K562 (cell line): ENCODE measurements around the gene SMAD3. TPM values are rescaled to one million over a fixed set of nuclear protein-coding genes. Genes with fewer than 3 reads are reported as not detected.

Experiments used
- ATAC-seq: fragments of 200-7000 bp; cut with Tn5 transposase; 3 replicates; pipeline ENCODE4 v1.9.1; 2020; ENCODE audit warnings: moderate library complexity
- BruUV-seq: library from RNA; stranded (reverse); fragments of 400-500 nt; replicated peaks from 2 replicates; lab custom pipeline; 2021; lab: Mats Ljungman, UMichigan
- CTCF ChIA-PET: fragments of 300-600 bp; formaldehyde crosslinking; extraction: SDS; loops from one replicate; lab custom pipeline; 2021; ENCODE audit warnings: low intra/inter-chr PET ratio; lab: Yijun Ruan, JAX
- POLR2A ChIA-PET: fragments of 300-600, 350-650 bp; sonication (Branson Sonifier 250); formaldehyde crosslinking; extraction: SDS; loops from one replicate; lab custom pipeline; 2021; ENCODE audit warnings: antibody characterized with exemption, inconsistent platforms; lab: Yijun Ruan, JAX
- DNase-seq, 4 experiments: peaks; one replicate each; pipeline versions ENCODE4 v3.0.0 to v3.0.0-alpha.2; 2011 to 2018; ENCODE audit warnings: low spot score in 3 of 4, mixed read lengths in 3 of 4; ENCODE audit errors: extremely low read depth in 1 of 4
- FAIRE-seq: peaks from 2 replicates; lab custom pipeline; 2011; peaks lifted over from hg19 to GRCh38; lab: Jason Lieb, UNC
- H2AFZ ChIP-seq: 2 replicates; pipeline ENCODE4 v1.6.0; 2011; ENCODE audit warnings: low read depth, low read length, control low read depth, inconsistent platforms
- H3K27ac ChIP-seq: fragments of 200-600 bp; 3 replicates; pipeline ENCODE4 v1.8.0; 2011; ENCODE audit warnings: low read depth, mild to moderate bottlenecking, control low read depth, inconsistent platforms, low read length, moderate library complexity, mixed read lengths; ENCODE audit errors: extremely low read depth
- H3K27me3 ChIP-seq, 2 experiments: fragments of 300-600 bp in 1 of 2; 2 replicates in 1 of 2; 3 replicates in 1 of 2; pipeline versions ENCODE4 v1.6.0 to v1.8.0; 2011; ENCODE audit warnings: inconsistent platforms in 2 of 2, low read length in 2 of 2, mild to moderate bottlenecking in 1 of 2, mixed read lengths in 1 of 2, moderate library complexity in 1 of 2; ENCODE audit not compliant: control insufficient read depth in 2 of 2, insufficient read depth in 2 of 2
- H3K36me3 ChIP-seq: fragments of 300-600 bp; 3 replicates; pipeline ENCODE4 v1.8.0; 2011; ENCODE audit warnings: mild to moderate bottlenecking, low read length, inconsistent platforms; ENCODE audit not compliant: control insufficient read depth, insufficient read depth
- H3K4me1 ChIP-seq, 2 experiments: fragments of 200-600 bp in 1 of 2; replicated peaks in 1 of 2; 2 replicates in 1 of 2; 3 replicates in 1 of 2; pipeline versions ENCODE4 v1.5.1 to v1.8.0; 2011; ENCODE audit warnings: inconsistent platforms in 2 of 2, low read length in 2 of 2, mild to moderate bottlenecking in 1 of 2, mixed read lengths in 1 of 2, moderate library complexity in 1 of 2; ENCODE audit not compliant: control insufficient read depth in 2 of 2, insufficient read depth in 2 of 2
- H3K4me2 ChIP-seq: 2 replicates; pipeline ENCODE4 v1.6.1; 2011; ENCODE audit warnings: low read length, control low read depth, inconsistent platforms, mixed read lengths; ENCODE audit not compliant: insufficient read depth
- H3K4me3 ChIP-seq: fragments of 200-600 bp; sonication (generic), shearing (Covaris generic); 2 replicates; pipeline ENCODE4 v1.5.1; 2016; ENCODE audit warnings: control low read depth, inconsistent platforms
- H3K79me2 ChIP-seq: fragments of 200-600 bp; 3 replicates; pipeline ENCODE4 v1.8.0; 2011; ENCODE audit warnings: low read length, inconsistent platforms; ENCODE audit not compliant: control insufficient read depth, insufficient read depth
- H3K9ac ChIP-seq, 2 experiments: 2 replicates each; pipeline versions ENCODE4 v1.6.0 to v1.6.1; 2011; ENCODE audit warnings: low read depth in 2 of 2, low read length in 2 of 2, control low read depth in 1 of 2, inconsistent platforms in 1 of 2, mild to moderate bottlenecking in 1 of 2, mixed read lengths in 1 of 2; ENCODE audit not compliant: insufficient read depth in 1 of 2
- H3K9me1 ChIP-seq: one replicate; pipeline ENCODE4 v1.6.0; 2011; ENCODE audit warnings: inconsistent platforms, mild to moderate bottlenecking, low read length, moderate library complexity; ENCODE audit not compliant: control insufficient read depth, insufficient read depth
- H3K9me3 ChIP-seq: replicated peaks from 2 replicates; pipeline ENCODE4 v1.5.1; 2011; ENCODE audit warnings: low read depth, low read length, inconsistent platforms; ENCODE audit not compliant: control insufficient read depth, insufficient read depth
- H4K20me1 ChIP-seq: replicated peaks from 2 replicates; pipeline ENCODE4 v1.6.1; 2011; ENCODE audit warnings: low read length, inconsistent platforms, mixed read lengths; ENCODE audit not compliant: control insufficient read depth, insufficient read depth
- ARID3A ChIP-seq: IDR thresholded peaks from 2 replicates; pipeline ENCODE4 v1.6.1; 2012; ENCODE audit warnings: low read depth, low read length, improper control_type of control experiment, borderline replicate concordance
- E2F1 ChIP-seq: sonication (generic); formaldehyde crosslinking; IDR thresholded peaks from 2 replicates; pipeline ENCODE4 v1.8.1; 2023; ENCODE audit warnings: mild to moderate bottlenecking, missing genetic modification reagents, moderate library complexity
- GTF2F1 ChIP-seq: IDR thresholded peaks from 2 replicates; pipeline ENCODE4 v1.6.1; 2011; ENCODE audit warnings: low read depth, low read length, improper control_type of control experiment
- IRF1 ChIP-seq: sonication (generic); formaldehyde crosslinking; IDR thresholded peaks from 2 replicates; pipeline ENCODE4 v1.8.0; 2022; ENCODE audit warnings: missing genetic modification reagents, mild to moderate bottlenecking, borderline replicate concordance
- IRF9 ChIP-seq: fragments of 450-650 bp; IDR thresholded peaks from 2 replicates; pipeline ENCODE4 v1.6.1; 2016; ENCODE audit warnings: missing biosample characterization, missing genetic modification characterization
- MIER1 ChIP-seq: fragments of 450-650 bp; IDR thresholded peaks from 2 replicates; pipeline ENCODE4 v1.6.1; 2016; ENCODE audit warnings: antibody characterized with exemption, mild to moderate bottlenecking, low read depth
- MTA2 ChIP-seq: fragments of 450-650 bp; IDR thresholded peaks from 2 replicates; pipeline ENCODE4 v1.6.1; 2016; ENCODE audit warnings: low read depth
- NCOA4 ChIP-seq: fragments of 450-650 bp; IDR thresholded peaks from 2 replicates; pipeline ENCODE4 v1.6.1; 2018; ENCODE audit warnings: mild to moderate bottlenecking; ENCODE audit not compliant: partially characterized antibody
- NFE2 ChIP-seq: IDR thresholded peaks from 2 replicates; pipeline ENCODE4 v1.6.1; 2014; ENCODE audit warnings: antibody characterized with exemption, low read depth
- SRSF9 ChIP-seq: fragments of 200-400 bp; formaldehyde crosslinking; IDR thresholded peaks from 2 replicates; pipeline ENCODE4 v1.6.1; 2017; ENCODE audit warnings: low read depth, low read length, borderline replicate concordance
- TEAD2 ChIP-seq: fragments of 450-650 bp; IDR thresholded peaks from 2 replicates; pipeline ENCODE4 v1.6.1; 2016; ENCODE audit warnings: missing genetic modification characterization, control low read depth, missing compliant biosample characterization
- ZBTB43 ChIP-seq: sonication (generic); formaldehyde crosslinking; IDR thresholded peaks from 2 replicates; pipeline ENCODE4 v1.8.0; 2023; ENCODE audit warnings: mild to moderate bottlenecking, missing genetic modification reagents
- ZNF511 ChIP-seq: sonication (generic); formaldehyde crosslinking; IDR thresholded peaks from 2 replicates; pipeline ENCODE4 v1.8.0; 2022; ENCODE audit warnings: mild to moderate bottlenecking, missing genetic modification reagents
- WGBS: fragments of 100-300 bp; shearing (Covaris generic); methylation state at CpG from one replicate; pipeline ENCODE4 v1.1.6; 2016; ENCODE audit warnings: low coverage, mixed read lengths; ENCODE audit not compliant: insufficient coverage; ENCODE audit errors: missing lambda C conversion rate; 5-methylcytosine and 5-hydroxymethylcytosine counted together
- in situ Hi-C: fragments of 300-500 bp; cut with MboI; formaldehyde crosslinking; loops from 4 replicates; pipeline ENCODE4 v1.15.0; 2018; ENCODE audit warnings: inconsistent platforms, mixed read lengths
- intact Hi-C: fragments of 100-400 bp; cut with micrococcal nuclease; formaldehyde crosslinking; loops from 2 replicates; pipeline ENCODE4 v1.14.2; 2022
- polyA plus RNA-seq, 8 experiments: library from polyadenylated mRNA; depleted of rRNA in 4 of 8; stranded (reverse) in 5 of 8; unstranded in 3 of 8; fragments of >200 nt; fragmentation: Nextera tagmentation in 2 of 8; fragmentation: Illumina TruSeq in 1 of 8; extraction: Ambion mirVana in 2 of 8; extraction: Trizol in 1 of 8; gene quantifications; 2 replicates each; pipeline versions ENCODE4 v1.2.1 to v1.2.3, GENCODE V29; 2011 to 2014; ENCODE audit warnings: inconsistent platforms in 1 of 8, missing spikeins in 1 of 8
- total RNA-seq, 7 experiments: library from RNA; depleted of rRNA in 6 of 7; stranded (reverse); fragments of >200 nt in 6 of 7; fragmentation: Illumina TruSeq in 2 of 7; extraction: Trizol in 2 of 7; gene quantifications; 2 replicates each; pipeline versions ENCODE4 v1.2.1 to v1.2.3, GENCODE V29; 2011 to 2021; ENCODE audit warnings: low replicate concordance in 1 of 7

Gene SMAD3
- total and polyA plus RNA-seq, 9 of the 15 experiments (the other 6 are each of a cell fraction or from before 2014, with no cell fraction given) = 4.3 to 39.2 (median 11.1) TPM

GRCh38 chr15:67212684-67213367, 147.4 kb downstream of the SMAD3 start:
- 87% methylated on average over 4 of the region's 4 CpGs for WGBS
- H3K27ac ChIP-seq = no peak overlapping the region
- no TSS peak for BruUV-seq
- FAIRE-seq = no peak
- no peak for ATAC-seq
- POLR2A ChIA-PET = interaction anchor here (0.5 kb wide), 1 partner anchor 158 kb away, joined by 3 read pairs; no protein-coding TSS in a partner anchor
- no peak overlapping the region for H3K4me2 ChIP-seq
- DNase-seq = no peak
- no peaks in the 10 kb centered on the region for H3K27me3 ChIP-seq
- peaks cover 19% of the 10 kb centered on the region; the same call in 2 of the 3 replicates for H3K36me3 ChIP-seq
- no peak overlapping the region for H3K9ac ChIP-seq
- CTCF ChIA-PET = no interaction called here
- no peaks in the 10 kb centered on the region for H3K9me1 ChIP-seq
- no peak overlapping the region for H3K4me3 ChIP-seq
- H3K9me3 ChIP-seq = no peaks in the 10 kb centered on the region
- no peak overlapping the region for H2AFZ ChIP-seq
- no peaks in the 10 kb centered on the region for H4K20me1 ChIP-seq
- intact Hi-C loops (no loop called here), in situ Hi-C loops (no loop called here)
- H3K4me1 ChIP-seq = peaks cover 0 to 11% of the 10 kb centered on the region in 2 experiments; a peak in 2 of 5 replicates
- H3K79me2 ChIP-seq = no peaks in the 10 kb centered on the region
- TF ChIP-seq IRF9 (no peak), SRSF9 (no peak), E2F1 (no peak), TEAD2 (tag) (no peak), ZBTB43 (CRISPR knock-in tag) (no peak), IRF1 (CRISPR knock-in tag) (no peak), GTF2F1 (no peak), NCOA4 (no peak), ZNF511 (CRISPR knock-in tag) (no peak), ARID3A (no peak), MTA2 (no peak), MIER1 (no peak), NFE2 (no peak)
